ENCODE results near the gene ABI3BP. TPM values are rescaled to one million over a fixed set of nuclear protein-coding genes. Genes with fewer than 3 reads are reported as not detected.

The ABI3BP gene
- total and polyA plus RNA-seq, 4 donors: 1.9 to 4.2 (median 2.4) TPM

- no peak for TF ChIP-seq REST (IDR thresholded peaks at IDR 0.05)
Observed at GRCh38 chr3:100803711-100804110, 189.5 kb downstream of the ABI3BP start (continued).

- no peak overlapping the region for H3K27ac ChIP-seq (ENCODE audit: low read depth in 1 of 2, low read length in 2 of 2)
- peaks cover 0 to 7% (median 1%) of the 10 kb centered on the region in 4 donors for H3K9me3 ChIP-seq (ENCODE audit: control insufficient read depth in 4 of 4, low read length in 3 of 4)
- peaks cover 0 to 2% (median 0%) of the 10 kb centered on the region in 4 donors for H3K36me3 ChIP-seq (ENCODE audit: control insufficient read depth in 4 of 4, insufficient read depth in 3 of 4, low read depth in 1 of 4, low read length in 3 of 4)
- no peak for DNase-seq (ENCODE audit: low spot score)
- no peaks in the 10 kb centered on the region for H3K4me1 ChIP-seq (ENCODE audit: control insufficient read depth in 4 of 4, insufficient read depth in 4 of 4, low read length in 3 of 4)
- no peak overlapping the region for H3K9ac ChIP-seq (ENCODE audit: low read depth in 1 of 2, low read length in 2 of 2)
- TF ChIP-seq HNF4A (conservative IDR thresholded peaks at IDR 0.05) (no peak), NR2F2 (IDR thresholded peaks at IDR 0.05) (no peak), FOXA2 (IDR thresholded peaks at IDR 0.05) (no peak), GABPA (IDR thresholded peaks at IDR 0.05 in 1 of 2, conservative IDR thresholded peaks at IDR 0.05 in 1 of 2) (no peak), EGR1 (IDR thresholded peaks at IDR 0.05; ENCODE audit: low read depth in 2 of 2) (no peak), MAX (IDR thresholded peaks at IDR 0.05) (no peak)
- WGBS: 92% methylated on average over 2 of the region's 2 CpGs
- H3K4me3 ChIP-seq (ENCODE audit: low read depth in 1 of 3, low read length in 3 of 3): no peak overlapping the region
- no peaks in the 10 kb centered on the region for H3K27me3 ChIP-seq (ENCODE audit: control insufficient read depth in 4 of 4, insufficient read depth in 4 of 4, low read length in 3 of 4)
Observed at GRCh38 chr3:100802126-100802525, 191.1 kb downstream of the ABI3BP start.

GRCh38 chr3:100798012-100798411, 195.2 kb downstream of the ABI3BP start:
- Histone ChIP-seq H3K4me1 (ENCODE audit: control insufficient read depth in 4 of 4, insufficient read depth in 4 of 4, low read length in 3 of 4) (peaks cover 0 to 4% (median 0%) of the 10 kb centered on the region in 4 donors), H3K27ac (ENCODE audit: low read depth in 1 of 2, low read length in 2 of 2) (no peak overlapping the region), H3K36me3 (ENCODE audit: control insufficient read depth in 4 of 4, insufficient read depth in 3 of 4, low read depth in 1 of 4, low read length in 3 of 4) (no peaks in the 10 kb centered on the region), H3K9ac (ENCODE audit: low read depth in 1 of 2, low read length in 2 of 2) (no peak overlapping the region), H3K27me3 (ENCODE audit: control insufficient read depth in 4 of 4, insufficient read depth in 4 of 4, low read length in 3 of 4) (no peaks in the 10 kb centered on the region), H3K9me3 (ENCODE audit: control insufficient read depth in 4 of 4, low read length in 3 of 4) (no peaks in the 10 kb centered on the region), H3K4me3 (ENCODE audit: low read depth in 1 of 3, low read length in 3 of 3) (no peak overlapping the region)
- DNase-seq (ENCODE audit: low spot score): no peak
- 85% methylated on average over 1 of the region's 1 CpG for WGBS
- no peak for TF ChIP-seq ZBTB33 (IDR thresholded peaks at IDR 0.05)
- no peak for TF ChIP-seq JUND (IDR thresholded peaks at IDR 0.05)

DNA sequence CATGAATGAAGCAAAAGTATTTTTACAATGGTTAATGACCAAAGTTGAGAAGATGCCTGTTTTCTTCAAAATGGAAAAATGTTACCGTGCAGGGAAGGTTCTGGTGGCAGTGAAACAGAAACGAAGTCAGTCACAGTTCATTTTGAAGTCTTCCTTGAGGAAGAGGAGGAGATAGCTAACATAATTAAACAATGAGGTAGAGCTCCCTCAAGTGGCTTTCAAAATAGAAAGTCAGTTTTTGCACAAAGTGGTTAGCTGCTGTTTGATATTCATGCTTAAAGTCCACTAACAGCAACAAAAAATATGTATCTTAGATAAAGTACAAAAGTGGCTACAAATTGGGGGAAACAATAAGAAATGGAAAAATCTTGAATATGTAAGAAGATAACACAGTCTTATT, 196.7 kb downstream of the ABI3BP start:
- H3K9ac ChIP-seq (ENCODE audit: low read depth in 1 of 2, low read length in 2 of 2): no peak overlapping the region
- DNase-seq (ENCODE audit: low spot score): no peak
- WGBS: 5% methylated on average over 2 of the region's 2 CpGs

More for the DNA sequence above, 196.7 kb downstream of the ABI3BP start:
- no peak overlapping the region for H3K27ac ChIP-seq (ENCODE audit: low read depth in 1 of 2, low read length in 2 of 2)
- no peaks in the 10 kb centered on the region for H3K9me3 ChIP-seq (ENCODE audit: control insufficient read depth in 4 of 4, low read length in 3 of 4)
- peak in 1 of 2 donors; percentile 29 for TF ChIP-seq RXRA (IDR thresholded peaks at IDR 0.05)
- TF ChIP-seq, protein P1, sequence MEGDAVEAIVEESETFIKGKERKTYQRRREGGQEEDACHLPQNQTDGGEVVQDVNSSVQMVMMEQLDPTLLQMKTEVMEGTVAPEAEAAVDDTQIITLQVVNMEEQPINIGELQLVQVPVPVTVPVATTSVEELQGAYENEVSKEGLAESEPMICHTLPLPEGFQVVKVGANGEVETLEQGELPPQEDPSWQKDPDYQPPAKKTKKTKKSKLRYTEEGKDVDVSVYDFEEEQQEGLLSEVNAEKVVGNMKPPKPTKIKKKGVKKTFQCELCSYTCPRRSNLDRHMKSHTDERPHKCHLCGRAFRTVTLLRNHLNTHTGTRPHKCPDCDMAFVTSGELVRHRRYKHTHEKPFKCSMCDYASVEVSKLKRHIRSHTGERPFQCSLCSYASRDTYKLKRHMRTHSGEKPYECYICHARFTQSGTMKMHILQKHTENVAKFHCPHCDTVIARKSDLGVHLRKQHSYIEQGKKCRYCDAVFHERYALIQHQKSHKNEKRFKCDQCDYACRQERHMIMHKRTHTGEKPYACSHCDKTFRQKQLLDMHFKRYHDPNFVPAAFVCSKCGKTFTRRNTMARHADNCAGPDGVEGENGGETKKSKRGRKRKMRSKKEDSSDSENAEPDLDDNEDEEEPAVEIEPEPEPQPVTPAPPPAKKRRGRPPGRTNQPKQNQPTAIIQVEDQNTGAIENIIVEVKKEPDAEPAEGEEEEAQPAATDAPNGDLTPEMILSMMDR (IDR thresholded peaks at IDR 0.05; ENCODE audit: low read depth, low read length, missing input control): peak; percentile 45
- peak in 1 of 2 donors; percentile 45 for TF ChIP-seq JUND (IDR thresholded peaks at IDR 0.05)
- TF ChIP-seq TAF1 (conservative IDR thresholded peaks at IDR 0.05): no peak
- TF ChIP-seq HNF4A (conservative IDR thresholded peaks at IDR 0.05): peak in 1 of 2 donors; percentile 30
- peak; percentile 83 to 85 for TF ChIP-seq RAD21 (IDR thresholded peaks at IDR 0.05)
- TF ChIP-seq SP1 (IDR thresholded peaks at IDR 0.05): no peak
- no peaks in the 10 kb centered on the region for H3K36me3 ChIP-seq (ENCODE audit: control insufficient read depth in 4 of 4, insufficient read depth in 3 of 4, low read depth in 1 of 4, low read length in 3 of 4)
- peaks cover 0 to 4% (median 0%) of the 10 kb centered on the region in 4 donors for H3K4me1 ChIP-seq (ENCODE audit: control insufficient read depth in 4 of 4, insufficient read depth in 4 of 4, low read length in 3 of 4)
- H3K4me3 ChIP-seq (ENCODE audit: low read depth in 1 of 3, low read length in 3 of 3): peak overlapping the region in 2 of 3 donors; percentile 14 to 27
- H3K27me3 ChIP-seq (ENCODE audit: control insufficient read depth in 4 of 4, insufficient read depth in 4 of 4, low read length in 3 of 4): no peaks in the 10 kb centered on the region
